ENCODE results near the gene LEF1. TPM values are rescaled to one million over a fixed set of nuclear protein-coding genes. Genes with fewer than 3 reads are reported as not detected.

Gene LEF1
- total and polyA plus RNA-seq, 2 donors (not counting 1 experiment from before 2014, with no cell fraction given), result 2.4 to 5.1 TPM

DNA sequence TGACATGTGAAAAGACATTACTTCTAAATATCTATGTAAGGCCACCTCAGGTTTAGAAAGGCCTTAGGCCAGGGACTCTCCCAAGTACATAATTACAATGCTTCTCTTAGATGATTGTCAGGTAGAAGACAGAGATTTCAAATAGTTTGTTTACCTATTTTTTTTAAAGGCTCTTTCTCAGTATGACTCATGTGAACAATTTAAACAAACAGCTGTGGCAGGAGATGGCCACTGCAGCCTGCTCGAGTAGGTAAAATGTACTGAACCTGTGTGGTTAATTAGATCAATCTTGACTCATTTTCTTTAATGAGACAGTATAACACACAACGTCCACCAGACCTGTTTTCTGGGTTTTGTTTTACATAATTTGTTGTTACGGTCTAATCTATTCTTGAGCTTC lies 50.2 kb downstream of the LEF1 start:
- Histone ChIP-seq H3K79me2 (ENCODE audit: control insufficient read depth, insufficient read depth, low read length) (no peaks in the 10 kb centered on the region), H3K36me3 (replicated peaks in 1 of 2; ENCODE audit: control extremely low read depth in 1 of 2, control insufficient read depth in 1 of 2, extremely low read depth in 1 of 2, insufficient read depth in 2 of 2, low read length in 1 of 2) (no peaks in the 10 kb centered on the region), H3K27me3 (replicated peaks in 1 of 4; ENCODE audit: control extremely low read depth in 1 of 4, control insufficient read depth in 3 of 4, insufficient read depth in 4 of 4, low read length in 3 of 4) (no peaks in the 10 kb centered on the region), H3K27ac (ENCODE audit: low read length in 2 of 2) (no peak overlapping the region), H4K20me1 (ENCODE audit: control insufficient read depth, insufficient read depth, low read length, poor library complexity, severe bottlenecking) (no peaks in the 10 kb centered on the region), H3K4me3 (ENCODE audit: control extremely low read depth in 1 of 5, extremely low read depth in 1 of 5, insufficient read depth in 1 of 5, low read depth in 2 of 5, low read length in 4 of 5) (no peak overlapping the region), H3K4me1 (ENCODE audit: control insufficient read depth in 2 of 2, insufficient read depth in 2 of 2, low read length in 2 of 2) (peaks cover 0 to 13% of the 10 kb centered on the region in 2 donors), H2AFZ (ENCODE audit: insufficient read depth, low read depth, low read length, poor library complexity, severe bottlenecking) (no peak overlapping the region), H3K4me2 (replicated peaks; ENCODE audit: low read depth, low read length, poor library complexity, severe bottlenecking) (no peak overlapping the region), H3K9ac (ENCODE audit: low read length) (no peak overlapping the region), H3K9me3 (ENCODE audit: control extremely low read depth in 1 of 3, control insufficient read depth in 2 of 3, insufficient read depth in 1 of 3, low read length in 2 of 3) (no peaks in the 10 kb centered on the region)
- ATAC-seq (ENCODE audit: low read depth), result no peak
- DNase-seq, result no peak
- H3K4me3 Mint-ChIP-seq, result no peak overlapping the region
- ChIA-PET POLR2A (no interaction called here), CTCF (no interaction called here)
- H3K9me3 Mint-ChIP-seq (ENCODE audit: insufficient read depth), result no peaks in the 10 kb centered on the region
- TF ChIP-seq, protein P1, sequence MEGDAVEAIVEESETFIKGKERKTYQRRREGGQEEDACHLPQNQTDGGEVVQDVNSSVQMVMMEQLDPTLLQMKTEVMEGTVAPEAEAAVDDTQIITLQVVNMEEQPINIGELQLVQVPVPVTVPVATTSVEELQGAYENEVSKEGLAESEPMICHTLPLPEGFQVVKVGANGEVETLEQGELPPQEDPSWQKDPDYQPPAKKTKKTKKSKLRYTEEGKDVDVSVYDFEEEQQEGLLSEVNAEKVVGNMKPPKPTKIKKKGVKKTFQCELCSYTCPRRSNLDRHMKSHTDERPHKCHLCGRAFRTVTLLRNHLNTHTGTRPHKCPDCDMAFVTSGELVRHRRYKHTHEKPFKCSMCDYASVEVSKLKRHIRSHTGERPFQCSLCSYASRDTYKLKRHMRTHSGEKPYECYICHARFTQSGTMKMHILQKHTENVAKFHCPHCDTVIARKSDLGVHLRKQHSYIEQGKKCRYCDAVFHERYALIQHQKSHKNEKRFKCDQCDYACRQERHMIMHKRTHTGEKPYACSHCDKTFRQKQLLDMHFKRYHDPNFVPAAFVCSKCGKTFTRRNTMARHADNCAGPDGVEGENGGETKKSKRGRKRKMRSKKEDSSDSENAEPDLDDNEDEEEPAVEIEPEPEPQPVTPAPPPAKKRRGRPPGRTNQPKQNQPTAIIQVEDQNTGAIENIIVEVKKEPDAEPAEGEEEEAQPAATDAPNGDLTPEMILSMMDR (IDR thresholded peaks at IDR 0.05), result no peak
- TF ChIP-seq EZH2 (IDR thresholded peaks at IDR 0.05; ENCODE audit: borderline replicate concordance, insufficient read depth, low read depth, low read length, poor library complexity, severe bottlenecking), result no peak
- intact Hi-C loops (cut with micrococcal nuclease), result no loop called here
- WGBS (ENCODE audit: insufficient coverage), result no CpG with 5 or more reads among the region's 3 CpGs
- no peaks in the 10 kb centered on the region for H3K27me3 Mint-ChIP-seq
- H3K27ac Mint-ChIP-seq, result no peak overlapping the region
- peaks cover 13% of the 10 kb centered on the region for H3K4me1 Mint-ChIP-seq

DNA sequence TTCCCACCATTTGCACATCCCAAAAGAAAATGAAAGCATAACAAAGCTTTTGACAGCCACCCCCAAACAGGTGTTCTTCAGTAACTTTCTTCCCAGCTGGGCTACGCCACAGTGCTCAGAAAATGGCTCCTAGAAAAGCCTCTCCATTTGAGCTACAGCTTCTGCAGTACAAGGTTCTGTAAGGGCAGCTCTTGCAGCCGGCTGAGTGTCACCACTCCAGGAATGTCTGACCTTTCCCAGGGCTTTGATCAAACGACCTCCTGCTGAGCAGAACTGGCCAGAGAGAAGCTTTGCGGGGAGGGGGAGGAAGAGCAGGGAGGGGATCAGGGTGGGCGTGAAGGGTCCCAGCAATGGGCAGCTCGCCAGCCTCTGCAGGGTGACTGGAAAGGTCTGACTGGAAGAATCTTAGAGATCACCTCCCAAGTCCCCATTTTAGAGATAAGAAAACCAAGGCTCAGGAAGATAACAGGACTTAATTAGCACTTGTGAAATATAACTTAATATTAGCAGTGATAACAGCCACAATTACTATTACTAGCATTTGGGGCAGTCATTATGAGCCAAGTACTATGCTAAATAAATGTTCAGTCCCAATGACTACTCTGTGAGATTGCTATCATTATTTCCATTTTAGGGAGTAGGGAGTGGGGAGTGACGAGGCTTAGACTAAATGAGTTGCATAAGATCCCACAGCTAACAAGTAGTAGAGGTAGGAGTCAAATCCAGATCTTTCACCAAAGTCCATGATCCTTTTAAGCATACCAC lies 51.1 kb downstream of the LEF1 start:
- Histone ChIP-seq H3K27me3 (replicated peaks in 1 of 4; ENCODE audit: control extremely low read depth in 1 of 4, control insufficient read depth in 3 of 4, insufficient read depth in 4 of 4, low read length in 3 of 4) (no peaks in the 10 kb centered on the region), H3K27ac (ENCODE audit: low read length in 2 of 2) (no peak overlapping the region), H3K36me3 (replicated peaks in 1 of 2; ENCODE audit: control extremely low read depth in 1 of 2, control insufficient read depth in 1 of 2, extremely low read depth in 1 of 2, insufficient read depth in 2 of 2, low read length in 1 of 2) (no peaks in the 10 kb centered on the region), H3K9me3 (ENCODE audit: control extremely low read depth in 1 of 3, control insufficient read depth in 2 of 3, insufficient read depth in 1 of 3, low read length in 2 of 3) (no peaks in the 10 kb centered on the region), H3K9ac (ENCODE audit: low read length) (no peak overlapping the region), H2AFZ (ENCODE audit: insufficient read depth, low read depth, low read length, poor library complexity, severe bottlenecking) (peak overlapping the region; percentile 2), H3K4me1 (ENCODE audit: control insufficient read depth in 2 of 2, insufficient read depth in 2 of 2, low read length in 2 of 2) (peaks cover 0 to 21% of the 10 kb centered on the region in 2 donors), H3K4me2 (replicated peaks; ENCODE audit: low read depth, low read length, poor library complexity, severe bottlenecking) (no peak overlapping the region), H4K20me1 (ENCODE audit: control insufficient read depth, insufficient read depth, low read length, poor library complexity, severe bottlenecking) (no peaks in the 10 kb centered on the region), H3K4me3 (ENCODE audit: control extremely low read depth in 1 of 5, extremely low read depth in 1 of 5, insufficient read depth in 1 of 5, low read depth in 2 of 5, low read length in 4 of 5) (no peak overlapping the region), H3K79me2 (ENCODE audit: control insufficient read depth, insufficient read depth, low read length) (no peaks in the 10 kb centered on the region)
- intact Hi-C loops (cut with micrococcal nuclease), result no loop called here
- no peaks in the 10 kb centered on the region for H3K9me3 Mint-ChIP-seq (ENCODE audit: insufficient read depth)
- POLR2A ChIA-PET, result no interaction called here
- WGBS (ENCODE audit: insufficient coverage), result 81% methylated on average over 3 of the region's 7 CpGs
- CTCF ChIA-PET, result no interaction called here
- no peak overlapping the region for H3K4me3 Mint-ChIP-seq
- ATAC-seq (ENCODE audit: low read depth) (no peak), DNase-seq (no peak)
- H3K27me3 Mint-ChIP-seq, result peaks cover 4% of the 10 kb centered on the region
- H3K4me1 Mint-ChIP-seq, result peaks cover 21% of the 10 kb centered on the region
- TF ChIP-seq, protein P1 (IDR thresholded peaks at IDR 0.05), result no peak
- TF ChIP-seq EZH2 (IDR thresholded peaks at IDR 0.05; ENCODE audit: borderline replicate concordance, insufficient read depth, low read depth, low read length, poor library complexity, severe bottlenecking), result no peak
- H3K27ac Mint-ChIP-seq, result no peak overlapping the region

Data from B cell (primary cell).